Neural cell (in vitro differentiated cells): ENCODE data around the gene AHCTF1. TPM values are rescaled to one million over a fixed set of nuclear protein-coding genes. Genes with fewer than 3 reads are reported as not detected.

ENCODE experiments used
- H2AFZ ChIP-seq: fragments of 200-600, 300-800 bp; sonication (generic), shearing (Covaris generic); 2 replicates; pipeline ENCODE4 v1.6.0; 2014; ENCODE audit warnings: low read depth, mild to moderate bottlenecking, antibody characterized with exemption, low read length, moderate library complexity
- H3F3A ChIP-seq: fragments of 200-600 bp; shearing (Covaris generic); 2 replicates; pipeline ENCODE4 v1.6.1; 2016; ENCODE audit warnings: mild to moderate bottlenecking, moderate library complexity, mixed read lengths, antibody characterized with exemption, low read length; ENCODE audit not compliant: insufficient read depth, poor library complexity, severe bottlenecking
- H3K27ac ChIP-seq: fragments of 200-600, 300-800 bp; sonication (generic), shearing (Covaris generic); 2 replicates; pipeline ENCODE4 v1.5.1; 2014; ENCODE audit warnings: mild to moderate bottlenecking, low read length, moderate library complexity
- H3K27me3 ChIP-seq: fragments of 300-800, 200-600 bp; sonication (generic), shearing (Covaris generic); 2 replicates; pipeline ENCODE4 v1.6.0; 2014; ENCODE audit warnings: mild to moderate bottlenecking, low read depth, low read length, moderate library complexity; ENCODE audit not compliant: insufficient read depth
- H3K36me3 ChIP-seq: fragments of 300-800, 200-600 bp; sonication (generic), shearing (Covaris generic); 2 replicates; pipeline ENCODE4 v1.5.1; 2014; ENCODE audit warnings: mild to moderate bottlenecking, antibody characterized with exemption, low read length, moderate library complexity; ENCODE audit not compliant: insufficient read depth
- H3K4me2 ChIP-seq: fragments of 300-800, 200-600 bp; sonication (generic), shearing (Covaris generic); 2 replicates; pipeline ENCODE4 v1.6.0; 2014; ENCODE audit warnings: mild to moderate bottlenecking, low read length
- H3K4me3 ChIP-seq: fragments of 300-800, 200-600 bp; sonication (generic), shearing (Covaris generic); 2 replicates; pipeline ENCODE4 v1.5.1; 2014; ENCODE audit warnings: mild to moderate bottlenecking, low read length, moderate library complexity
- H3K79me2 ChIP-seq: fragments of 200-600 bp; shearing (Covaris generic); replicated peaks from 2 replicates; pipeline ENCODE4 v1.6.0; 2014; ENCODE audit warnings: mild to moderate bottlenecking, low read length, moderate library complexity; ENCODE audit not compliant: insufficient read depth
- H3K9ac ChIP-seq: fragments of 300-800, 200-600 bp; sonication (generic), shearing (Covaris generic); 2 replicates; pipeline ENCODE4 v1.6.1; 2016; ENCODE audit warnings: mild to moderate bottlenecking, low read length, mixed read lengths
- H3K9me2 ChIP-seq: fragments of 200-600 bp; shearing (Covaris generic); 2 replicates; pipeline ENCODE4 v1.6.1; 2016; ENCODE audit warnings: mild to moderate bottlenecking, low read length, mixed read lengths; ENCODE audit not compliant: insufficient read depth
- H3K9me3 ChIP-seq: fragments of 200-600, 300-800 bp; sonication (generic), shearing (Covaris generic); 2 replicates; pipeline ENCODE4 v1.6.1; 2016; ENCODE audit warnings: mild to moderate bottlenecking, mixed run types, low read length, moderate library complexity, mixed read lengths
- H4K20me1 ChIP-seq: fragments of 200-600 bp; shearing (Covaris generic); 2 replicates; pipeline ENCODE4 v1.6.1; 2016; ENCODE audit warnings: mild to moderate bottlenecking, mixed run types; ENCODE audit not compliant: insufficient read depth
- EP300 ChIP-seq: fragments of 450-650 bp; conservative IDR thresholded peaks from 2 replicates; pipeline ENCODE4 v1.6.1; 2014; ENCODE audit warnings: antibody characterized with exemption, mild to moderate bottlenecking, moderate library complexity; ENCODE audit not compliant: poor library complexity, severe bottlenecking
- EZH2 ChIP-seq: fragments of 200-600, 300-800 bp; shearing (Covaris generic), sonication (generic); IDR thresholded peaks from 2 replicates; pipeline ENCODE4 v1.6.1; 2014; ENCODE audit warnings: antibody characterized with exemption, low read length, borderline replicate concordance, mild to moderate bottlenecking; ENCODE audit not compliant: insufficient read depth, poor library complexity, severe bottlenecking
- MXI1 ChIP-seq: fragments of 450-650 bp; conservative IDR thresholded peaks from 2 replicates; pipeline ENCODE4 v1.6.1; 2014; ENCODE audit warnings: antibody characterized with exemption, mild to moderate bottlenecking; ENCODE audit not compliant: poor library complexity, severe bottlenecking
- POLR2AphosphoS5 ChIP-seq: IDR thresholded peaks from 2 replicates; pipeline ENCODE4 v1.6.1; 2012
- RAD21 ChIP-seq: fragments of 450-650 bp; conservative IDR thresholded peaks from 2 replicates; pipeline ENCODE4 v1.6.1; 2014; ENCODE audit warnings: antibody characterized with exemption, mild to moderate bottlenecking, moderate library complexity
- REST ChIP-seq: IDR thresholded peaks from 2 replicates; pipeline ENCODE4 v1.6.1; 2012; ENCODE audit warnings: borderline replicate concordance
- SMC3 ChIP-seq: fragments of 450-650 bp; conservative IDR thresholded peaks from 2 replicates; pipeline ENCODE4 v1.6.1; 2014; ENCODE audit warnings: antibody characterized with exemption, mild to moderate bottlenecking, moderate library complexity; ENCODE audit not compliant: poor library complexity
- TAF1 ChIP-seq: IDR thresholded peaks from 2 replicates; pipeline ENCODE4 v1.6.1; 2012; ENCODE audit warnings: low read depth
- polyA plus RNA-seq: library from polyadenylated mRNA; depleted of rRNA; stranded (reverse); fragments of >200 nt; gene quantifications from 2 replicates; pipeline ENCODE4 v1.2.3, GENCODE V29; 2014
- TF ChIP-seq, protein P1 (sequence below): fragments of 450-650 bp; IDR thresholded peaks from 2 replicates; pipeline ENCODE4 v1.5.1; 2014; ENCODE audit warnings: antibody characterized with exemption, mild to moderate bottlenecking, moderate library complexity; ENCODE audit not compliant: poor library complexity, severe bottlenecking

The AHCTF1 gene
- polyA plus RNA-seq, 1 donor from 2014 or later = 27.1 TPM

- no peak for TF ChIP-seq EP300
- TF ChIP-seq POLR2AphosphoS5 = no peak
- TF ChIP-seq RAD21 = no peak
Observed at GRCh38 chr1:246893191-246893939, 38.4 kb downstream of the AHCTF1 start (continued).

- Histone ChIP-seq H3K27ac (no peak overlapping the region), H3K79me2 (no peaks in the 10 kb centered on the region), H3K9me2 (no peaks in the 10 kb centered on the region), H4K20me1 (no peaks in the 10 kb centered on the region), H3K9ac (no peak overlapping the region), H3K27me3 (no peaks in the 10 kb centered on the region), H3K4me3 (no peak overlapping the region), H3K36me3 (peaks cover 22% of the 10 kb centered on the region), H3K9me3 (no peaks in the 10 kb centered on the region), H3F3A (no peaks in the 10 kb centered on the region), H2AFZ (no peak overlapping the region), H3K4me2 (no peak overlapping the region)
- TF ChIP-seq POLR2AphosphoS5 (no peak), TAF1 (no peak), EZH2 (no peak), MXI1 (no peak), REST (no peak), SMC3 (no peak)
- TF ChIP-seq, protein P1, sequence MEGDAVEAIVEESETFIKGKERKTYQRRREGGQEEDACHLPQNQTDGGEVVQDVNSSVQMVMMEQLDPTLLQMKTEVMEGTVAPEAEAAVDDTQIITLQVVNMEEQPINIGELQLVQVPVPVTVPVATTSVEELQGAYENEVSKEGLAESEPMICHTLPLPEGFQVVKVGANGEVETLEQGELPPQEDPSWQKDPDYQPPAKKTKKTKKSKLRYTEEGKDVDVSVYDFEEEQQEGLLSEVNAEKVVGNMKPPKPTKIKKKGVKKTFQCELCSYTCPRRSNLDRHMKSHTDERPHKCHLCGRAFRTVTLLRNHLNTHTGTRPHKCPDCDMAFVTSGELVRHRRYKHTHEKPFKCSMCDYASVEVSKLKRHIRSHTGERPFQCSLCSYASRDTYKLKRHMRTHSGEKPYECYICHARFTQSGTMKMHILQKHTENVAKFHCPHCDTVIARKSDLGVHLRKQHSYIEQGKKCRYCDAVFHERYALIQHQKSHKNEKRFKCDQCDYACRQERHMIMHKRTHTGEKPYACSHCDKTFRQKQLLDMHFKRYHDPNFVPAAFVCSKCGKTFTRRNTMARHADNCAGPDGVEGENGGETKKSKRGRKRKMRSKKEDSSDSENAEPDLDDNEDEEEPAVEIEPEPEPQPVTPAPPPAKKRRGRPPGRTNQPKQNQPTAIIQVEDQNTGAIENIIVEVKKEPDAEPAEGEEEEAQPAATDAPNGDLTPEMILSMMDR = no peak
Observed at GRCh38 chr1:246891105-246891504, 40.6 kb downstream of the AHCTF1 start.

- no peak overlapping the region for H3K4me3 ChIP-seq
Observed at GRCh38 chr1:246888522-246888921, 43.2 kb downstream of the AHCTF1 start.

More at GRCh38 chr1:246888522-246888921, 43.2 kb downstream of the AHCTF1 start:
- no peak for TF ChIP-seq REST
- TF ChIP-seq, protein P1 = no peak
- no peak for TF ChIP-seq RAD21
- TF ChIP-seq EZH2 = no peak
- no peak for TF ChIP-seq EP300
- TF ChIP-seq SMC3 = no peak
- no peak for TF ChIP-seq TAF1
- TF ChIP-seq POLR2AphosphoS5 = no peak
- no peak for TF ChIP-seq MXI1
- H3K4me2 ChIP-seq = no peak overlapping the region
- no peaks in the 10 kb centered on the region for H3K9me3 ChIP-seq
- H4K20me1 ChIP-seq = no peaks in the 10 kb centered on the region
- no peak overlapping the region for H2AFZ ChIP-seq
- H3F3A ChIP-seq = no peaks in the 10 kb centered on the region
- H3K27me3 ChIP-seq = no peaks in the 10 kb centered on the region
- no peak overlapping the region for H3K9ac ChIP-seq
- H3K27ac ChIP-seq = no peak overlapping the region
- H3K79me2 ChIP-seq = no peaks in the 10 kb centered on the region
- peaks cover 25% of the 10 kb centered on the region for H3K36me3 ChIP-seq
- H3K9me2 ChIP-seq = no peaks in the 10 kb centered on the region
